Muscle of leg (tissue), 11 donors: ENCODE results near the gene PSME3IP1. TPM values are rescaled to one million over a fixed set of nuclear protein-coding genes. Genes with fewer than 3 reads are reported as not detected.
A peak's percentile ranks its signal among the peaks of the same experiment; 100 is the strongest.
"Not testable (repeated sequence)": the region's sequence is repeated elsewhere in the genome, so short reads cannot be mapped to it uniquely, and the experiment has no call there.

Source experiments
- DNase-seq: peaks from one replicate; pipeline ENCODE4 v3.0.0; 2013
- H3K27ac ChIP-seq: one replicate; pipeline ENCODE4 v1.5.1; 2013; ENCODE audit warnings: mild to moderate bottlenecking, low read length, control low read depth
- H3K27me3 ChIP-seq: one replicate; pipeline ENCODE4 v1.6.1; 2013; ENCODE audit warnings: low read length; ENCODE audit not compliant: control insufficient read depth, insufficient read depth
- H3K36me3 ChIP-seq: one replicate; pipeline ENCODE4 v1.6.1; 2013; ENCODE audit warnings: low read length; ENCODE audit not compliant: control insufficient read depth, insufficient read depth
- H3K4me1 ChIP-seq: one replicate; pipeline ENCODE4 v1.6.1; 2013; ENCODE audit warnings: low read length; ENCODE audit not compliant: control insufficient read depth, insufficient read depth
- H3K4me3 ChIP-seq: one replicate; pipeline ENCODE4 v1.5.1; 2013; ENCODE audit warnings: low read length, control low read depth
- H3K9me3 ChIP-seq: replicated peaks from 2 replicates; pipeline ENCODE4 v1.6.1; 2013; ENCODE audit warnings: low read depth, low read length; ENCODE audit not compliant: control insufficient read depth
- WGBS: methylation state at CpG from one replicate; pipeline ENCODE4 v1.1.5; 2013; ENCODE audit warnings: missing lambda C conversion rate; ENCODE audit not compliant: insufficient coverage; 5-methylcytosine and 5-hydroxymethylcytosine counted together
- polyA plus RNA-seq, 8 donors: library from polyadenylated mRNA; unstranded; fragments of 120-200 nt; gene quantifications; one replicate each; pipeline versions ENCODE4 v1.2.1 to v1.2.3, GENCODE V29; 2013; ENCODE audit warnings: inconsistent platforms in 1 of 8, low replicate concordance in 1 of 8; ENCODE audit not compliant: insufficient read length in 8 of 8, insufficient read depth in 1 of 8
- total RNA-seq: library from RNA; stranded (reverse); fragments of 120-200 nt; gene quantifications from one replicate; pipeline ENCODE4 v1.2.4, GENCODE V29; 2013

PSME3IP1 gene
- total and polyA plus RNA-seq, 9 donors, result 40.9 to 64.2 (median 56.4) TPM

GRCh38 chr16:57187902-57188710 is 2.3 kb upstream of the PSME3IP1 start:
- Histone ChIP-seq H3K4me3 (peak overlapping the region; percentile 100), H3K4me1 (peaks cover 15% of the 10 kb centered on the region), H3K27ac (peak overlapping the region; percentile 98)
- not testable (repeated sequence) for H3K9me3 ChIP-seq, H3K36me3 ChIP-seq, H3K27me3 ChIP-seq
- peak; percentile 26 for DNase-seq
- no CpG with 5 or more reads among the region's 18 CpGs for WGBS

GRCh38 chr16:57186872-57187854 is 1.3 kb upstream of the PSME3IP1 start:
- peaks cover 15% of the 10 kb centered on the region for H3K4me1 ChIP-seq
- 5% methylated on average over 8 of the region's 28 CpGs for WGBS
- DNase-seq, result peak; percentile 75
- H3K4me3 ChIP-seq, result peak overlapping the region; percentile 100
- peaks cover 3% of the 10 kb centered on the region for H3K36me3 ChIP-seq
- peak overlapping the region; percentile 98 for H3K27ac ChIP-seq
- no peaks in the 10 kb centered on the region for H3K9me3 ChIP-seq
- H3K27me3 ChIP-seq, result no peaks in the 10 kb centered on the region

- Histone ChIP-seq H3K4me1 (peaks cover 15% of the 10 kb centered on the region), H3K9me3 (no peaks in the 10 kb centered on the region), H3K4me3 (peak overlapping the region; percentile 99), H3K36me3 (peaks cover 3% of the 10 kb centered on the region), H3K27ac (peak overlapping the region; percentile 94), H3K27me3 (no peaks in the 10 kb centered on the region)
- 0% methylated on average over 20 of the region's 37 CpGs for WGBS
- peak; percentile 64 for DNase-seq
Observed at GRCh38 chr16:57185446-57185944, 344 bp downstream of the PSME3IP1 start.

- peak overlapping the region; percentile 99 for H3K4me3 ChIP-seq
- no peaks in the 10 kb centered on the region for H3K27me3 ChIP-seq
- peaks cover 3% of the 10 kb centered on the region for H3K36me3 ChIP-seq
- 25% methylated on average over 12 of the region's 15 CpGs for WGBS
- H3K27ac ChIP-seq, result peak overlapping the region; percentile 94
- peaks cover 15% of the 10 kb centered on the region for H3K4me1 ChIP-seq
- DNase-seq, result no peak
- H3K9me3 ChIP-seq, result no peaks in the 10 kb centered on the region
Observed at GRCh38 chr16:57184887-57185445, 873 bp downstream of the PSME3IP1 start.

GRCh38 chr16:57184113-57184512 is 1.7 kb downstream of the PSME3IP1 start:
- Histone ChIP-seq H3K27ac (no peak overlapping the region), H3K4me3 (no peak overlapping the region), H3K27me3 (no peaks in the 10 kb centered on the region), H3K4me1 (peaks cover 15% of the 10 kb centered on the region), H3K9me3 (no peaks in the 10 kb centered on the region), H3K36me3 (no peaks in the 10 kb centered on the region)
- no peak for DNase-seq
- no CpG with 5 or more reads among the region's 4 CpGs for whole genome bisulfite sequencing

- H3K9me3 ChIP-seq, result no peaks in the 10 kb centered on the region
- no peaks in the 10 kb centered on the region for H3K36me3 ChIP-seq
- no peak overlapping the region for H3K27ac ChIP-seq
- H3K4me1 ChIP-seq, result no peaks in the 10 kb centered on the region
- WGBS, result no CpG with 5 or more reads among the region's 3 CpGs
- no peak for DNase-seq
- no peak overlapping the region for H3K4me3 ChIP-seq
- no peaks in the 10 kb centered on the region for H3K27me3 ChIP-seq
Observed at GRCh38 chr16:57179215-57179828, 6.5 kb downstream of the PSME3IP1 start.

- H3K27ac ChIP-seq, result no peak overlapping the region
- 75% methylated on average over 2 of the region's 4 CpGs for WGBS
Observed at GRCh38 chr16:57178793-57179212, 7.0 kb downstream of the PSME3IP1 start.

GRCh38 chr16:57178196-57178595 is 7.6 kb downstream of the PSME3IP1 start:
- Histone ChIP-seq H3K4me1 (no peaks in the 10 kb centered on the region), H3K36me3 (peaks cover under 1% of the 10 kb centered on the region), H3K27me3 (no peaks in the 10 kb centered on the region), H3K4me3 (no peak overlapping the region), H3K27ac (no peak overlapping the region), H3K9me3 (no peaks in the 10 kb centered on the region)
- WGBS, result no CpG with 5 or more reads among the region's 3 CpGs
- no peak for DNase-seq

More at GRCh38 chr16:57178793-57179212, 7.0 kb downstream of the PSME3IP1 start:
- DNase-seq, result no peak
- H3K9me3 ChIP-seq, result no peaks in the 10 kb centered on the region
- no peaks in the 10 kb centered on the region for H3K36me3 ChIP-seq
- H3K27me3 ChIP-seq, result no peaks in the 10 kb centered on the region
- no peak overlapping the region for H3K4me3 ChIP-seq
- no peaks in the 10 kb centered on the region for H3K4me1 ChIP-seq

GRCh38 chr16:57175896-57176295 is 9.9 kb downstream of the PSME3IP1 start:
- Histone ChIP-seq H3K4me3 (no peak overlapping the region), H3K9me3 (no peaks in the 10 kb centered on the region), H3K4me1 (no peaks in the 10 kb centered on the region), H3K27ac (no peak overlapping the region), H3K27me3 (no peaks in the 10 kb centered on the region), H3K36me3 (peaks cover 21% of the 10 kb centered on the region)
- peak; percentile 73 for DNase-seq
- WGBS, result no CpG with 5 or more reads among the region's 5 CpGs
